GM23248 (cell line): ENCODE data around the gene TNK1. TPM values are rescaled to one million over a fixed set of nuclear protein-coding genes. Genes with fewer than 3 reads are reported as not detected.
"Not testable (repeated sequence)": the region's sequence is repeated elsewhere in the genome, so short reads cannot be mapped to it uniquely, and the experiment has no call there.

Experiments
- DNase-seq: peaks from one replicate; pipeline ENCODE4 v3.0.0-alpha.2; 2015
- H2AFZ ChIP-seq: fragments of 200-600 bp; sonication (generic); 2 replicates; pipeline ENCODE4 v1.6.1; 2016; ENCODE audit warnings: antibody characterized with exemption
- H3F3A ChIP-seq: fragments of 200-600 bp; sonication (generic); 2 replicates; pipeline ENCODE4 v1.6.1; 2016; ENCODE audit warnings: mild to moderate bottlenecking, antibody characterized with exemption, mixed run types; ENCODE audit not compliant: insufficient read depth
- H3K27ac ChIP-seq: fragments of 200-600 bp; sonication (generic); 2 replicates; pipeline ENCODE4 v1.5.1; 2016; ENCODE audit warnings: mild to moderate bottlenecking
- H3K27me3 ChIP-seq: fragments of 200-600 bp; sonication (generic); replicated peaks from 2 replicates; pipeline ENCODE4 v1.6.1; 2016; ENCODE audit warnings: mild to moderate bottlenecking; ENCODE audit not compliant: insufficient read depth
- H3K36me3 ChIP-seq: fragments of 200-600 bp; sonication (generic); 2 replicates; pipeline ENCODE4 v1.6.1; 2016; ENCODE audit warnings: low read depth, mild to moderate bottlenecking
- H3K4me1 ChIP-seq: fragments of 200-600 bp; sonication (generic); 2 replicates; pipeline ENCODE4 v1.6.1; 2016; ENCODE audit warnings: mild to moderate bottlenecking; ENCODE audit not compliant: insufficient read depth
- H3K4me2 ChIP-seq: fragments of 200-600 bp; sonication (generic); one replicate; pipeline ENCODE4 v1.6.1; 2016; ENCODE audit warnings: mild to moderate bottlenecking; ENCODE audit not compliant: unreplicated experiment
- H3K4me3 ChIP-seq: fragments of 200-600 bp; sonication (generic); 2 replicates; pipeline ENCODE4 v1.5.1; 2016; ENCODE audit warnings: mild to moderate bottlenecking
- H3K79me2 ChIP-seq: fragments of 200-600 bp; sonication (generic); 2 replicates; pipeline ENCODE4 v1.6.1; 2016; ENCODE audit warnings: mild to moderate bottlenecking; ENCODE audit not compliant: insufficient read depth
- H3K9ac ChIP-seq: fragments of 200-600 bp; sonication (generic); 2 replicates; pipeline ENCODE4 v1.6.1; 2016; ENCODE audit warnings: mild to moderate bottlenecking
- H3K9me2 ChIP-seq: fragments of 200-600 bp; sonication (generic); 2 replicates; pipeline ENCODE4 v1.6.1; 2016; ENCODE audit warnings: mixed run types, mild to moderate bottlenecking, moderate library complexity; ENCODE audit not compliant: insufficient read depth
- H3K9me3 ChIP-seq: fragments of 200-600 bp; sonication (generic); one replicate; pipeline ENCODE4 v1.6.1; 2017; ENCODE audit warnings: low read depth
- H4K20me1 ChIP-seq: fragments of 200-600 bp; sonication (generic); 2 replicates; pipeline ENCODE4 v1.6.0; 2016; ENCODE audit not compliant: insufficient read depth
- EZH2 ChIP-seq: fragments of 200-600 bp; sonication (generic); IDR thresholded peaks from 2 replicates; pipeline ENCODE4 v1.6.1; 2018; ENCODE audit warnings: antibody characterized with exemption, mild to moderate bottlenecking; ENCODE audit not compliant: insufficient read depth, poor library complexity, severe bottlenecking
- EZH2phosphoT487 ChIP-seq: fragments of 200-600 bp; sonication (generic); IDR thresholded peaks from 2 replicates; pipeline ENCODE4 v1.6.1; 2018; ENCODE audit warnings: antibody characterized with exemption, moderate library complexity, mild to moderate bottlenecking, low read depth; ENCODE audit not compliant: insufficient read depth
- whole genome bisulfite sequencing, 2 experiments: methylation state at CpG; one replicate each; pipeline ENCODE4 v1.1.6; 2015 to 2017; ENCODE audit warnings: low lambda C conversion rate in 2 of 2, low coverage in 1 of 2; ENCODE audit errors: missing lambda C conversion rate in 2 of 2; 5-methylcytosine and 5-hydroxymethylcytosine counted together
- in situ Hi-C: fragments of 300-500 bp; cut with MboI; formaldehyde crosslinking; loops from 2 replicates; pipeline ENCODE4 v1.15.0; 2020
- polyA plus RNA-seq: library from polyadenylated mRNA; unstranded; fragments of >200 nt; fragmentation: Nextera tagmentation; extraction: Ambion mirVana; gene quantifications from 2 replicates; pipeline ENCODE4 v1.2.1, GENCODE V29; 2016
- total RNA-seq: library from RNA; depleted of rRNA; stranded (reverse); fragments of >200 nt; shearing (Covaris generic); gene quantifications from 2 replicates; pipeline ENCODE4 v1.2.3, GENCODE V29; 2014; rRNA removed

Gene TNK1
- total RNA-seq = 0.43 and 2.7 TPM in 2 replicates
- polyA plus RNA-seq = 1.1 and 1.2 TPM in 2 replicates

DNA sequence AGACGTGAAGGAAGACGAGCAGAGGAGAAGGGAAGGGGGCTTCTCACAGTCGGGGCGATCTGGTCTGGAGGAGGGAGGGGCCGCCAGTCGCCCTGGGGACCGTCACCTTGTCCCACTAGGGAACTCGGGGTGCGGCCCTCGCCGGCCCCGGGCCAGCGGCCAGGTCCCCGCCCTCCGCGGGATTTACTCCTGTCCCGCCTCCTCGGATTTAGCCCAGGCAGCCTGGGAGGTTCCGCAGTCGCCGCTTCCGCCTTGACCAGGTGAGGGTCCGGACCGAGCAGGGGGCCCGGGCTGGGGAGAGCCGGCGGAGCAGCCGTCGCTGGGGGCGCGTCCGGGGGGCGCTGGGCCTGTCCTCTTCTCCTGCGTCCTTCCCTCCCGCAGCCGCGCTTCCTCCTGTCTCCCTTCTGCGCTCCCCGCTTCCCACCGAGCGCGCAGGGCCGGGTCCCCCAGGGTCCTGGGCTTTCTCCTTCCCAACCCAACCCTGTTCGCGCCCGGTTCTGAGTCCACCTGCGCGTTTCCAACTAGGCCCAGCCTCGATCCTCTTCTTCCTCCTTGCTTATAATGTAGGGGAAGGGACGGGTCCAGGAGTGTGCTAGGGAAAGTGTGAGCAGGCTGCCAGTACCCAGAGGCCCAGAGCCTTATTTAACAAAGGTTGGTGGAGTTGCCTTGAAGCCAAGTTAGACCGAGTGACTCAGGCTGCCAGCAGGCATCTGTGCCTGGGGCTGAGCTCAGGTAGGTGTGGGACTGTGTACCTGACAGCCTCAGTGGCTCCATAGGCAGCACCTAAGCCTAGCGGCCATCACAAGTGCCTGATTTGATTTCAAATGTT is at the start of gene TNK1:
TNK1 (plus strand) TSS at position 235 of the 829 bp plus-strand sequence. CDS start 1,838 bp downstream, outside the sequence.
- Histone ChIP-seq H3K36me3 (no peaks in the 10 kb centered on the region), H3K4me2 (peak within 1 kb of the TSS; percentile 85), H3K27me3 (no peaks in the 10 kb centered on the region), H3K79me2 (no peaks in the 10 kb centered on the region), H3K9ac (peak within 1 kb of the TSS; percentile 41), H3K27ac (no peak within 1 kb of the TSS), H3F3A (no peaks in the 10 kb centered on the region), H3K4me1 (peaks cover 6% of the 10 kb centered on the region), H4K20me1 (no peaks in the 10 kb centered on the region), H3K9me2 (no peaks in the 10 kb centered on the region), H3K9me3 (no peaks in the 10 kb centered on the region), H3K4me3 (peak within 1 kb of the TSS; percentile 63), H2AFZ (peak within 1 kb of the TSS; percentile 72)
- peak; percentile 48 for DNase-seq
- 10% methylated on average over 27 to 34 of the region's 52 CpGs for WGBS, 2 experiments
- in situ Hi-C loops = no loop called here
- TF ChIP-seq EZH2 (no peak), EZH2phosphoT487 (no peak)

DNA sequence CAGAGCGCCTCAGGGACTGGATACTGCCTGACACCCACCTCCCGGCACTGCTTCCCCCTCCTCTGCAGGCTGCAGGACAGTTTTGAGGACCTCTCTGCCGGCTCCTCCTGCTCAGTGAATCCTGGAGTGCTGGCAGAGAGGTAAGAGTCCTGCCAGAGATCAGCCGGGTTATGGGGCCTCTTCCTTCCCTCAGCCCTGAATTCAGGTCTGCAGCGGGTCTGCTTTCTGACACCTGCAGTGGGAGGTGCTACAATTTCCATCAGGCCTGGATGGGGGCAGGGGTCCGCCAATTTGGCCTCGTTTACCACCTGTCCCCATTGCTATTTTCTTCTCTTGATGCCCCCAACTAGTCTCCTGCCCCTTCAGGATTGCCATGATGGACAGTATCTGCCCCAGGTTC is 48.8 kb upstream of the TNK1 start:
- Histone ChIP-seq H3K4me1 (peaks cover 7% of the 10 kb centered on the region; the same call in 1 of the 2 replicates), H3K27ac (no peak overlapping the region), H3K36me3 (no peaks in the 10 kb centered on the region), H3F3A (no peaks in the 10 kb centered on the region), H2AFZ (no peak overlapping the region), H3K9me3 (no peaks in the 10 kb centered on the region), H3K79me2 (peaks cover 18% of the 10 kb centered on the region), H4K20me1 (no peaks in the 10 kb centered on the region), H3K4me3 (no peak overlapping the region), H3K27me3 (no peaks in the 10 kb centered on the region), H3K9me2 (no peaks in the 10 kb centered on the region), H3K4me2 (no peak overlapping the region), H3K9ac (no peak overlapping the region)
- WGBS, 2 experiments = 57 to 60% methylated on average over 7 of the region's 7 CpGs
- in situ Hi-C loops = no loop called here
- no peak for TF ChIP-seq EZH2
- TF ChIP-seq EZH2phosphoT487 = no peak
- DNase-seq = no peak

DNA sequence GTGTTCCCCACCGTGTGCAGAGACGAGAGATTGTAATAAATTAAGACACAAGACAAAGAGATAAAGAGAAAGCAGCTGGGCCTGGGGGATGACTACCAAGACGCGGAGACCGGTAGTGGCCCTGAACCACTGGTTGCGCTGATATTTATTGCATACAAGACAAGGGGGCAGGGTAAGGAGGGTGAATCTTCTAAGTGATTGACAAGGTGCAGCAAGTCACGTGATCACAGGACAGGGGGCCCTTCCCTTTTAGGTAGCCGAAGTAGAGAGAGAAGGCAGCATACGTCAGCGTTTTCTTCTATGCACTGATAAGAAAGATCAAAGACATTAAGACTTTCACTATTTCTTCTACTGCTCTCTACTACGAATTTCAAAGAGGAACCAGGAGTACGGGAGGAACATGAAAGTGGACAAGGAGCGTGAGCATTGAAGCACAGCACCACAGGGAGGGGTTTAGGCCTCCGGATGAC is 48.3 kb upstream of the TNK1 start:
- H3K9me3 ChIP-seq, H3K9ac ChIP-seq, H3K36me3 ChIP-seq, H3K9me2 ChIP-seq, H2AFZ ChIP-seq, H3K27ac ChIP-seq, H3K4me3 ChIP-seq, DNase-seq, H3K27me3 ChIP-seq, H3F3A ChIP-seq, H4K20me1 ChIP-seq, H3K4me1 ChIP-seq, H3K4me2 ChIP-seq, in situ Hi-C loops: not testable (repeated sequence)
- 31 to 35% methylated on average over 14 of the region's 14 CpGs for WGBS, 2 experiments
- H3K79me2 ChIP-seq = peaks cover 13% of the 10 kb centered on the region

DNA sequence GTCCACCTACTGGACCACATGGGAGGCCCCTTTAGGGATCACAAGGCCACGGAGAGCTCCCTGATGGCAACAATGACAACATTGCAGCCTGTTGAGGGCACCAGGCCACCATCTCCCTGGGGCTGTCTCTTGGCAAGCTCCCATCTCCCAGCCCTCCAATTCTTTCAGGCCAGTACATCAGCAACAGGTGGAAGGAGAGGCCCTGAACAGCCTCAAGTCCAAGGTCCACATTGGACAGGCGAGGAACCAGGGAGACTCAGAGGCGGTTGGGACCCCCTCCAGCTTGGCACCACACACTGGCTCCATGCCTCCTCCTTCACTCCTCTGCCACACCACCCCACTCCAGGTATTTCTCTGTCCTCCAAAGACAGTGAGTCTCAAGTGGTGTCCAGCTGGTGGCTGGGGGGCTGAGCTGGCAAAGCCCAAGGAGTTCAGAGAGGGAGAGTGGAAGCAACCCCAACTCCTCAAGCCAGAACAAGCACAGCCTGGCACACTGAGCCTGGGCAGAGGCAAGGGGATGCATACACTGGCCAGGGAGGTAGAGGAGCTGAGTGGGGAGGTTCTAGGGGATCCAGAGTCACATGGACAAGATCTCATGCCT is 45.9 kb upstream of the TNK1 start:
- no peaks in the 10 kb centered on the region for H4K20me1 ChIP-seq
- no peaks in the 10 kb centered on the region for H3F3A ChIP-seq
- no peaks in the 10 kb centered on the region for H3K36me3 ChIP-seq
- no peaks in the 10 kb centered on the region for H3K27me3 ChIP-seq
- no peak overlapping the region for H3K4me3 ChIP-seq
- in situ Hi-C loops = no loop called here
- H3K27ac ChIP-seq = no peak overlapping the region
- no peaks in the 10 kb centered on the region for H3K9me2 ChIP-seq
- no peak overlapping the region for H2AFZ ChIP-seq
- TF ChIP-seq EZH2phosphoT487 = no peak
- no peak for TF ChIP-seq EZH2
- no peak for DNase-seq
- 67 to 75% methylated on average over 3 of the region's 3 CpGs for WGBS, 2 experiments
- H3K9me3 ChIP-seq = no peaks in the 10 kb centered on the region
- no peak overlapping the region for H3K9ac ChIP-seq
- no peaks in the 10 kb centered on the region for H3K4me1 ChIP-seq
- no peak overlapping the region for H3K4me2 ChIP-seq
- no peaks in the 10 kb centered on the region for H3K79me2 ChIP-seq

DNA sequence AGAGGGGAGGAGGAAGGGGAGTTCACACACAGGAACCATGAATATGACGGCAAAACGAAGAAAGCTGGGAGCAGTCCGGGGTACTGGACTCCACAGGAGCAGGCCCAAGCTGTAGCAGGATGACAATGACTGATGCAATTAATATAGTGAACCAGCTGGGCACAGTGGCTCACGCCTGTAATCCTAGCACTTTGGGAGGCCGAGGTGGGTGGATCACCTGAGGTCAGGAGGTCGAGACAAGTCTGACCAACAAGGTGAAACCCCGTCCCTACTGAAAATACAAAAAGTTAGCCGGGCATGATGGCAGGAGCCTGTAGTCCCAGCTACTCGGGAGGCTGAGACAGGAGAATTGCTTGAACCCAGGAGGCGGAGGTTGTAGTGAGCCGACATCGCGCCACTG is 45.1 kb upstream of the TNK1 start:
- H3K4me2 ChIP-seq, H3K4me3 ChIP-seq, H3K27ac ChIP-seq, in situ Hi-C loops, H3K79me2 ChIP-seq, H4K20me1 ChIP-seq, H2AFZ ChIP-seq, H3K4me1 ChIP-seq, H3K9ac ChIP-seq, DNase-seq, H3K9me3 ChIP-seq, H3K9me2 ChIP-seq, H3K27me3 ChIP-seq, H3F3A ChIP-seq, H3K36me3 ChIP-seq: not testable (repeated sequence)
- 74 to 79% methylated on average over 12 to 13 of the region's 13 CpGs for WGBS, 2 experiments
